Measurements from ENCODE around the gene ELANE. TPM values are rescaled to one million over a fixed set of nuclear protein-coding genes. Genes with fewer than 3 reads are reported as not detected.
"Not testable (repeated sequence)": the region's sequence is repeated elsewhere in the genome, so short reads cannot be mapped to it uniquely, and the experiment has no call there.

ELANE gene
- total RNA-seq, 1 experiment from 2014 or later = not detected

- H3K4me3 ChIP-seq = no peak overlapping the region
- no peaks in the 10 kb centered on the region for H3K9me3 ChIP-seq (replicated peaks)
- H3K4me1 ChIP-seq = no peaks in the 10 kb centered on the region
- H3K27me3 ChIP-seq = no peaks in the 10 kb centered on the region
- peaks cover 18% of the 10 kb centered on the region for H3K36me3 ChIP-seq
- no peak for DNase-seq
- no peak overlapping the region for H3K27ac ChIP-seq
Measured at GRCh38 chr19:883661-884211, 31.6 kb downstream of the ELANE start.

DNA sequence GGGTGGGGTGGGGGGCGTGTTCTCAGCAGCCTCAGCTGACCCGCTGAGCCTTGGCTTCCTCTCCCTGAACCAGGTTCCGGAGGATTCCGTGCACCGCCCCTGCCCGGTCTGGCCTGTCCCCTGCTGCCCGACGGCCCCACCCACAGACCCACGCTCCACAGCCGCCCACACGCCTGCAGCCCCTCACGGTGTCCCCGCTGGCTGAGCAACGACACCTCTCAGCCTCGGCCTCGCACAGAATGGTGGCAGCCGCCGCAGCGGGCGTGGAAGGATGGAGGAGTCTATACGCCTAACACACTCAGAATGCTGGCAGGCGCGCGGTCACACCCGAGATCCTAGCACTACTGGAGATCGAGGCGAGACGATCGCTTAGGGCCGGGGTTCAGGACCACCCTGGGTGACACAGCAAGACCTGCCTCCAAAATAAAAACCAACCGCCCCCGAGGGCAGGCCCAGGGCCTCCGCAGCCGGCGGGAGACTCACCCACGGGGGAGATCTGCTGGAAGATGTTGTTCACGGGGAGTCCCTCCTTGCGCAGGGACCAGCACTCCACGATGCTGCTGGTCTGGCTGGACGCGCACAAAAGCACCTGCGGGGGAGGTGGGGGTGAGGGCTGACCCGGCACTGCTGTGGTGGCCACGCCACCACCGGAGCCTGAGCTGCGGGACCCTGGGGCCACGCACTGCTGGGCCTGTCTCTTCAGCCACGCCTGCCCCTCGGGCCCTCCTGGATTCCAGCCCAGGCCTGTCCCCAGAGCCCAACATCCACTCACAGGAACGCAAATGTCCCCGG is 32.5 kb downstream of the ELANE start:
- H3K4me3 ChIP-seq = no peak overlapping the region
- peaks cover 18% of the 10 kb centered on the region for H3K36me3 ChIP-seq
- H3K27me3 ChIP-seq = no peaks in the 10 kb centered on the region
- no peak overlapping the region for H3K27ac ChIP-seq
- DNase-seq = no peak
- H3K4me1 ChIP-seq = no peaks in the 10 kb centered on the region
- no peaks in the 10 kb centered on the region for H3K9me3 ChIP-seq (replicated peaks)

DNA sequence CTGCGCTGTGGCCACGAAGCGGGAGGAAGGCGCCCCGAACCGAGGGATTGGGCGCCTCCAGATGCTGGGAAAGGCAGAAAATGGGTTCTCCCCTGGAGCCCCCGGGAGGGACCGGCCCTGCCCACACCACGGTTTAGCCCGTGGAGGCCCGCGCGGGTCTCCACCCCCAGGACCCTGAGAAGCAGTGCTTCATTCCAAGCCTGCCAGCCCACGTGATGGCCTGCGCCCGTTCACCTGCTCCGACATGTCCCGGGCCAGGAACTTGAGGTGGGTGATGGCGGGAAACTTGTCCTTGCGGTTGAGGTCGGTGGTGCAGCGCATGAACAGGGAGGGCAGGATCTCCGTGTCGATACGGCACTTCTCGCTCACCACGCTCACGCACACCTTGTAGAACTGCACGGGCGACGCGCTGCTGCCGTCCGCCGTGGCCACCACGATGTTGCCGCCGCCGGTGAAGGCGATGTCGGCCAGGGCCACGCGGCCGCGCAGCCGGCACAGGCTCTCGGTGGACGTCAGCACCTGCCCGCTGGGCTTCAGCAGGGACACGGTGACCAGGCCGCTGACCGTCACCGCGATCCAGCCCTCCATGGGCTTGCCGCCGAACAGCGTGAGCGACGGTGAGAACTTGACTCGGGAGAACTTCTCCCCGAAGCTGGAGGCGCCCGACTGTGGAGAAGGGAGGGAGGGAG is 33.6 kb downstream of the ELANE start:
- Histone ChIP-seq H3K4me3 (no peak overlapping the region), H3K27me3 (no peaks in the 10 kb centered on the region), H3K36me3 (peaks cover 18% of the 10 kb centered on the region), H3K9me3 (replicated peaks) (no peaks in the 10 kb centered on the region), H3K4me1 (no peaks in the 10 kb centered on the region), H3K27ac (no peak overlapping the region)
- DNase-seq = no peak

DNA sequence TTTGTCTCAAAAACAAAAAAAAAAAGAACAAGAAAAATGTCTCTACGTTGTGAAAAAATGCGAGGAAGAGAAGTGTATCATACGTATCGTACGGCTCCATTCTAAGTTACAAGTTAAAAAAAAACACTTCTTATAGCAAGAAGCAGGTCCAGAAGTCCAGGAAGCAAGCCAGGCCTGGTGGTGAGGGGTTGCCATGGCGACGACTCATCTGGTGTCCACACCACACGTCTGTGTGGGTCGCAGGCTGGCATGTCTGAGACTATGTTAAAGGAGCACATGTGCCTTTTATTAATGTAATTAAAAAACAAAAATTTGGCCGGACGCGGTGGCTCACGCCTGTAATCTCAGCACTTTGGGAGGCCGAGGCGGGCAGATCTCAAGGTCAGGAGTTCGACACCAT is 35.0 kb downstream of the ELANE start:
- Histone ChIP-seq H3K27ac (no peak overlapping the region), H3K9me3 (replicated peaks) (no peaks in the 10 kb centered on the region), H3K4me1 (no peaks in the 10 kb centered on the region), H3K36me3 (peaks cover 10% of the 10 kb centered on the region; the same call in 1 of the 2 replicates), H3K27me3 (no peaks in the 10 kb centered on the region), H3K4me3 (no peak overlapping the region)
- peak in 1 of 2 experiments; percentile 38 for DNase-seq

- no peak overlapping the region for H3K27ac ChIP-seq
- no peaks in the 10 kb centered on the region for H3K27me3 ChIP-seq
- DNase-seq = no peak
- peaks cover 9% of the 10 kb centered on the region; the same call in 1 of the 2 replicates for H3K36me3 ChIP-seq
- no peak overlapping the region for H3K4me3 ChIP-seq
- no peaks in the 10 kb centered on the region for H3K9me3 ChIP-seq (replicated peaks)
- H3K4me1 ChIP-seq = no peaks in the 10 kb centered on the region
Measured at GRCh38 chr19:887599-887998, 35.5 kb downstream of the ELANE start.

GRCh38 chr19:888581-889385 is 36.7 kb downstream of the ELANE start:
- Histone ChIP-seq H3K4me1 (no peaks in the 10 kb centered on the region), H3K4me3 (no peak overlapping the region), H3K9me3 (replicated peaks) (no peaks in the 10 kb centered on the region), H3K27me3 (no peaks in the 10 kb centered on the region), H3K36me3 (peaks cover 6% of the 10 kb centered on the region; the same call in 1 of the 2 replicates), H3K27ac (no peak overlapping the region)
- no peak for DNase-seq

GRCh38 chr19:889662-890295 is 37.7 kb downstream of the ELANE start:
- Histone ChIP-seq H3K4me3 (no peak overlapping the region), H3K27ac (no peak overlapping the region), H3K27me3 (no peaks in the 10 kb centered on the region), H3K9me3 (replicated peaks) (no peaks in the 10 kb centered on the region), H3K4me1 (no peaks in the 10 kb centered on the region), H3K36me3 (peaks cover 2% of the 10 kb centered on the region; the same call in 1 of the 2 replicates)
- no peak for DNase-seq

GRCh38 chr19:890831-891230 is 38.7 kb downstream of the ELANE start:
- no peak for DNase-seq
- H3K27ac ChIP-seq = no peak overlapping the region
- H3K27me3 ChIP-seq = no peaks in the 10 kb centered on the region
- H3K36me3 ChIP-seq = peaks cover 2% of the 10 kb centered on the region; the same call in 1 of the 2 replicates
- no peaks in the 10 kb centered on the region for H3K9me3 ChIP-seq (replicated peaks)
- no peaks in the 10 kb centered on the region for H3K4me1 ChIP-seq
- no peak overlapping the region for H3K4me3 ChIP-seq

GRCh38 chr19:891421-892200 is 39.5 kb downstream of the ELANE start:
- not testable (repeated sequence) for H3K36me3 ChIP-seq; H3K9me3 ChIP-seq (replicated peaks); H3K4me1 ChIP-seq; DNase-seq; H3K27ac ChIP-seq; H3K27me3 ChIP-seq
- H3K4me3 ChIP-seq = peak overlapping the region; percentile 99

DNA sequence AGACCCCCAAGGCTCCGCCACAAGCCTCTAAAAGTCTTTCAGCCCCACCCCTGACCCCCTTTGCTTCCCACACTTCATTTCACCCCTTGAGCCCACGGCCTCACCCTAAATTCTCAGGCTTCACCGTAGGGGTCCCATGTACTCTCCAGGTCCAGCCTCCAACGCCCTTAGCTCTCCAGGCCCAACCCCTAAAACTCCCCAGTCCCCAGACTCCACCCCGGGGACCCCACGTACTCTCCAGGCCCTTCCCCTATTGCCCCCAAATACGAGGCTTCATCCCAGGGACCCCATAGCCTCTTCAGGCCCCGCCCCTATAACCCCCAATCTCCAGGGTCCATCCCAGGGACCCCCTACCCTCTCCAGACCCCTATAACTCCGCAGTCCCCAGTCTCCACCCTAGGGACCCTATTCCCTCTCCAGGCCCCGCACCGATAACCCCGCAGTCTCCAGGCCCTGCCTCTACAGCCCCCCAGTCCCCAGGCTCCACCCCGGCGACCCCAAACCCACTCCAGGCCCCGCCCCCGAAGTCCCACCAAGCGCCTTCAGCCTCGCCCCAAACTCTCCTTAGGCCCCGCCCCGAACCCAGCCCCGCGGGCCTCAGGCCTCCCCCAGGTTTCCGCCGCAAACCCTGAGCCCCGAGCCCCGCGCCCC is 40.3 kb downstream of the ELANE start:
- no peaks in the 10 kb centered on the region for H3K4me1 ChIP-seq
- H3K27ac ChIP-seq = no peak overlapping the region; the same call in 1 of the 2 replicates

GRCh38 chr19:892894-893689 is 41.0 kb downstream of the ELANE start, which contains the start of the genes MED16 and RNU6-9:
Gene MED16 (minus strand): TSS chr19:893187. CDS start chr19:891131, 2,056 bp downstream.
Gene RNU6-9 (plus strand): TSS chr19:893484.
- no peaks in the 10 kb centered on the region for H3K27me3 ChIP-seq
- no peaks in the 10 kb centered on the region for H3K9me3 ChIP-seq (replicated peaks)
- peak within 1 kb of the TSS; percentile 94 for H3K27ac ChIP-seq
- DNase-seq = peak; percentile 93 to 96
- H3K4me3 ChIP-seq = peak within 1 kb of the TSS; percentile 99
- no peaks in the 10 kb centered on the region for H3K4me1 ChIP-seq
- peaks cover 4% of the 10 kb centered on the region; the same call in 1 of the 2 replicates for H3K36me3 ChIP-seq

More for the DNA sequence above, 40.3 kb downstream of the ELANE start:
- Histone ChIP-seq H3K27me3 (no peaks in the 10 kb centered on the region), H3K9me3 (replicated peaks) (no peaks in the 10 kb centered on the region), H3K4me3 (peak overlapping the region; percentile 99), H3K36me3 (peaks cover 4% of the 10 kb centered on the region; the same call in 1 of the 2 replicates)
- peak; percentile 41 to 54 for DNase-seq

DNA sequence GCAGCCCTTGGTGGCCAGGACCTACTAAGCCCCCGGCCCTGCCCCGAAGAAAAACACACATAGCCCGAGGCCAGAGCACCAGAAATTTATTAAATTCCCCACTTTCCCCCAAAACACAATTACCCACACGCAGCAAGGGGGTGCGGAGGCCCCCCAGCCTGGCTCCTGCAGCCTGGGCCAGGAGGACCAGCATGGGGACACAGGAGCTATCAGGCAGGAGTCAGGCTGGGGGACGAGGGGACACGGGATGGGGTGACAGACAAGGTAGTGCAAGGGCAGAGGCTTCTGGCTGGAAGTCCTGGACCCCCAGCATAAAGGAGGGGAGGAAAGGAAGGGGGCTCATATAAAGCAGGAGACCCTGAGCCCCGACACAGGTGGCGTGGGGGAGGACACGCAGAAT is 44.3 kb downstream of the ELANE start:
- Histone ChIP-seq H3K36me3 (peaks cover 4% of the 10 kb centered on the region; the same call in 1 of the 2 replicates), H3K9me3 (replicated peaks) (no peaks in the 10 kb centered on the region), H3K27ac (no peak overlapping the region), H3K4me3 (no peak overlapping the region), H3K4me1 (no peaks in the 10 kb centered on the region), H3K27me3 (no peaks in the 10 kb centered on the region)
- DNase-seq = no peak

Measured in SJCRH30 (cell line).